ENCODE results near the gene PCDH9. TPM values are rescaled to one million over a fixed set of nuclear protein-coding genes. Genes with fewer than 3 reads are reported as not detected.
"Not testable (repeated sequence)": the region's sequence is repeated elsewhere in the genome, so short reads cannot be mapped to it uniquely, and the experiment has no call there.

The PCDH9 gene
- total RNA-seq, 2 experiments from 2014 or later = 0.20 to 0.23 TPM

GRCh38 chr13:66624302-66624701, 605.8 kb downstream of the PCDH9 start:
- H3K9me3 Mint-ChIP-seq = no peaks in the 10 kb centered on the region
- no peak overlapping the region for H3K27ac Mint-ChIP-seq
- no peak for DNase-seq
- no peak overlapping the region for H3K4me3 Mint-ChIP-seq
- H3K27me3 Mint-ChIP-seq = no peaks in the 10 kb centered on the region
- H3K36me3 Mint-ChIP-seq = no peaks in the 10 kb centered on the region
- no peaks in the 10 kb centered on the region for H3K4me1 Mint-ChIP-seq

GRCh38 chr13:66623129-66623820, 606.9 kb downstream of the PCDH9 start:
- no peak for DNase-seq
- Mint-ChIP-seq H3K27me3 (no peaks in the 10 kb centered on the region), H3K9me3 (no peaks in the 10 kb centered on the region), H3K4me1 (no peaks in the 10 kb centered on the region), H3K27ac (no peak overlapping the region), H3K36me3 (no peaks in the 10 kb centered on the region), H3K4me3 (no peak overlapping the region)

GRCh38 chr13:66621906-66622447, 608.2 kb downstream of the PCDH9 start:
- H3K27ac Mint-ChIP-seq, H3K4me3 Mint-ChIP-seq, H3K36me3 Mint-ChIP-seq, H3K27me3 Mint-ChIP-seq, H3K9me3 Mint-ChIP-seq, DNase-seq, H3K4me1 Mint-ChIP-seq: not testable (repeated sequence)

- Mint-ChIP-seq H3K9me3 (no peaks in the 10 kb centered on the region), H3K27me3 (no peaks in the 10 kb centered on the region), H3K4me1 (no peaks in the 10 kb centered on the region), H3K36me3 (no peaks in the 10 kb centered on the region), H3K4me3 (no peak overlapping the region), H3K27ac (no peak overlapping the region)
- DNase-seq = no peak
Observed at GRCh38 chr13:66618702-66619101, 611.4 kb downstream of the PCDH9 start.

GRCh38 chr13:66617786-66618185, 612.4 kb downstream of the PCDH9 start:
- Mint-ChIP-seq H3K36me3 (no peaks in the 10 kb centered on the region), H3K4me3 (no peak overlapping the region)

GRCh38 chr13:66612983-66613382, 617.2 kb downstream of the PCDH9 start:
- no peaks in the 10 kb centered on the region for H3K9me3 Mint-ChIP-seq
- H3K27ac Mint-ChIP-seq = no peak overlapping the region
- no peaks in the 10 kb centered on the region for H3K27me3 Mint-ChIP-seq
- DNase-seq = no peak
- H3K4me1 Mint-ChIP-seq = no peaks in the 10 kb centered on the region
- H3K36me3 Mint-ChIP-seq = no peaks in the 10 kb centered on the region
- no peak overlapping the region for H3K4me3 Mint-ChIP-seq

More at GRCh38 chr13:66617786-66618185, 612.4 kb downstream of the PCDH9 start:
- no peaks in the 10 kb centered on the region for H3K27me3 Mint-ChIP-seq
- no peak overlapping the region for H3K27ac Mint-ChIP-seq
- H3K4me1 Mint-ChIP-seq = no peaks in the 10 kb centered on the region
- no peaks in the 10 kb centered on the region for H3K9me3 Mint-ChIP-seq
- no peak for DNase-seq

- DNase-seq = no peak
- Mint-ChIP-seq H3K4me1 (no peaks in the 10 kb centered on the region), H3K36me3 (no peaks in the 10 kb centered on the region), H3K9me3 (no peaks in the 10 kb centered on the region), H3K27me3 (no peaks in the 10 kb centered on the region), H3K4me3 (no peak overlapping the region), H3K27ac (no peak overlapping the region)
Observed at GRCh38 chr13:66586489-66586888, 643.6 kb downstream of the PCDH9 start.

GRCh38 chr13:66585669-66586203, 644.4 kb downstream of the PCDH9 start:
- no peak overlapping the region for H3K27ac Mint-ChIP-seq
- no peaks in the 10 kb centered on the region for H3K27me3 Mint-ChIP-seq
- no peaks in the 10 kb centered on the region for H3K9me3 Mint-ChIP-seq

GRCh38 chr13:66581675-66582074, 648.5 kb downstream of the PCDH9 start:
- H3K9me3 Mint-ChIP-seq = no peaks in the 10 kb centered on the region
- H3K27ac Mint-ChIP-seq = no peak overlapping the region
- no peak for DNase-seq
- H3K4me3 Mint-ChIP-seq = no peak overlapping the region
- H3K27me3 Mint-ChIP-seq = no peaks in the 10 kb centered on the region
- H3K36me3 Mint-ChIP-seq = no peaks in the 10 kb centered on the region
- H3K4me1 Mint-ChIP-seq = no peaks in the 10 kb centered on the region

More at GRCh38 chr13:66585669-66586203, 644.4 kb downstream of the PCDH9 start:
- no peak overlapping the region for H3K4me3 Mint-ChIP-seq
- no peaks in the 10 kb centered on the region for H3K36me3 Mint-ChIP-seq
- no peak for DNase-seq
- no peaks in the 10 kb centered on the region for H3K4me1 Mint-ChIP-seq

- DNase-seq = no peak
- H3K27ac Mint-ChIP-seq = no peak overlapping the region
- no peaks in the 10 kb centered on the region for H3K9me3 Mint-ChIP-seq
- H3K4me1 Mint-ChIP-seq = no peaks in the 10 kb centered on the region
- no peaks in the 10 kb centered on the region for H3K36me3 Mint-ChIP-seq
- H3K27me3 Mint-ChIP-seq = no peaks in the 10 kb centered on the region
- no peak overlapping the region for H3K4me3 Mint-ChIP-seq
Observed at GRCh38 chr13:66578305-66578704, 651.8 kb downstream of the PCDH9 start.

GRCh38 chr13:66577358-66577757, 652.8 kb downstream of the PCDH9 start:
- H3K27me3 Mint-ChIP-seq = no peaks in the 10 kb centered on the region
- H3K36me3 Mint-ChIP-seq = no peaks in the 10 kb centered on the region
- H3K9me3 Mint-ChIP-seq = no peaks in the 10 kb centered on the region
- H3K27ac Mint-ChIP-seq = no peak overlapping the region
- H3K4me3 Mint-ChIP-seq = no peak overlapping the region
- H3K4me1 Mint-ChIP-seq = no peaks in the 10 kb centered on the region
- DNase-seq = no peak

- Mint-ChIP-seq H3K4me3 (no peak overlapping the region), H3K9me3 (no peaks in the 10 kb centered on the region), H3K36me3 (no peaks in the 10 kb centered on the region), H3K27ac (no peak overlapping the region), H3K4me1 (no peaks in the 10 kb centered on the region), H3K27me3 (no peaks in the 10 kb centered on the region)
- DNase-seq = no peak
Observed at GRCh38 chr13:66576381-66576780, 653.8 kb downstream of the PCDH9 start.

- H3K4me1 Mint-ChIP-seq = no peaks in the 10 kb centered on the region
- H3K36me3 Mint-ChIP-seq = no peaks in the 10 kb centered on the region
- no peaks in the 10 kb centered on the region for H3K9me3 Mint-ChIP-seq
- H3K27ac Mint-ChIP-seq = no peak overlapping the region
- H3K4me3 Mint-ChIP-seq = no peak overlapping the region
- no peaks in the 10 kb centered on the region for H3K27me3 Mint-ChIP-seq
- no peak for DNase-seq
Observed at GRCh38 chr13:66574606-66575005, 655.5 kb downstream of the PCDH9 start.

- Mint-ChIP-seq H3K36me3 (no peaks in the 10 kb centered on the region), H3K27ac (no peak overlapping the region), H3K27me3 (no peaks in the 10 kb centered on the region), H3K4me1 (no peaks in the 10 kb centered on the region), H3K9me3 (no peaks in the 10 kb centered on the region), H3K4me3 (no peak overlapping the region)
- no peak for DNase-seq
Observed at GRCh38 chr13:66567899-66568612, 662.1 kb downstream of the PCDH9 start.

- H3K36me3 Mint-ChIP-seq = no peaks in the 10 kb centered on the region
- DNase-seq = no peak
- H3K4me1 Mint-ChIP-seq = no peaks in the 10 kb centered on the region
- H3K9me3 Mint-ChIP-seq = no peaks in the 10 kb centered on the region
- no peaks in the 10 kb centered on the region for H3K27me3 Mint-ChIP-seq
- no peak overlapping the region for H3K4me3 Mint-ChIP-seq
- no peak overlapping the region for H3K27ac Mint-ChIP-seq
Observed at GRCh38 chr13:66565279-66565678, 664.9 kb downstream of the PCDH9 start.

Measured in activated naive CD8-positive, alpha-beta T cell treated with anti-CD3 and anti-CD28 coated beads for 36 hours (primary cell).